CD8-positive, alpha-beta memory T cell (primary cell): Measurements from ENCODE around the gene SUSD2. TPM values are rescaled to one million over a fixed set of nuclear protein-coding genes. Genes with fewer than 3 reads are reported as not detected.
A peak's percentile ranks its signal among the peaks of the same experiment; 100 is the strongest.

Source experiments
- CTCF ChIA-PET: fragments of 350-600 bp; sonication (Branson Sonifier 250); formaldehyde crosslinking; loops from one replicate; lab custom pipeline; 2021; ENCODE audit warnings: antibody characterized with exemption; lab: Charles Lee
- POLR2A ChIA-PET: fragments of 350-600 bp; sonication (Branson Sonifier 250); formaldehyde crosslinking; loops from one replicate; lab custom pipeline; 2021; ENCODE audit warnings: antibody characterized with exemption; lab: Charles Lee
- DNase-seq, 5 donors: peaks; one replicate each; pipeline versions ENCODE4 v3.0.0 to v3.0.0-alpha.2; 2020 to 2022; ENCODE audit warnings: mixed read lengths in 1 of 5
- H3K27ac ChIP-seq: one replicate; pipeline ENCODE4 v1.7.0; 2013; ENCODE audit warnings: low read depth, mild to moderate bottlenecking, low read length, moderate library complexity
- H3K27me3 ChIP-seq: 2 replicates; pipeline ENCODE4 v1.7.0; 2013; ENCODE audit warnings: low read length, mild to moderate bottlenecking; ENCODE audit not compliant: insufficient read depth, poor library complexity, severe bottlenecking
- H3K36me3 ChIP-seq: 2 replicates; pipeline ENCODE4 v1.7.0; 2013; ENCODE audit warnings: mild to moderate bottlenecking, low read length, moderate library complexity; ENCODE audit not compliant: insufficient read depth
- H3K4me1 ChIP-seq: 2 replicates; pipeline ENCODE4 v1.7.0; 2013; ENCODE audit warnings: mild to moderate bottlenecking, low read length, moderate library complexity; ENCODE audit not compliant: insufficient read depth
- H3K4me3 ChIP-seq: 2 replicates; pipeline ENCODE4 v1.7.0; 2013; ENCODE audit warnings: mild to moderate bottlenecking, low read length
- H3K9me3 ChIP-seq: 2 replicates; pipeline ENCODE4 v1.7.0; 2013; ENCODE audit warnings: mild to moderate bottlenecking, low read length
- H3K27ac Mint-ChIP-seq, 8 donors: one replicate each; pipeline ENCODE4 v1.8.0; 2020 to 2021; ENCODE audit warnings: mixed read lengths in 8 of 8, mild to moderate bottlenecking in 6 of 8, inconsistent platforms in 3 of 8, moderate library complexity in 3 of 8
- H3K27me3 Mint-ChIP-seq, 2 donors: one replicate each; pipeline ENCODE4 v1.8.0; 2020 to 2021; ENCODE audit warnings: mixed read lengths in 2 of 2, mild to moderate bottlenecking in 1 of 2, moderate library complexity in 1 of 2
- H3K36me3 Mint-ChIP-seq, 3 donors: one replicate each; pipeline ENCODE4 v1.8.0; 2020 to 2021; ENCODE audit warnings: mixed read lengths in 3 of 3, inconsistent platforms in 1 of 3, mild to moderate bottlenecking in 1 of 3
- H3K4me1 Mint-ChIP-seq, 3 donors: one replicate each; pipeline ENCODE4 v1.8.0; 2020 to 2021; ENCODE audit warnings: mixed read lengths in 3 of 3, inconsistent platforms in 1 of 3, mild to moderate bottlenecking in 1 of 3
- H3K4me3 Mint-ChIP-seq, 7 donors: one replicate each; pipeline ENCODE4 v1.8.0; 2020 to 2021; ENCODE audit warnings: mixed read lengths in 7 of 7, mild to moderate bottlenecking in 6 of 7, moderate library complexity in 4 of 7, inconsistent platforms in 2 of 7
- H3K9me3 Mint-ChIP-seq, 5 donors: one replicate each; pipeline ENCODE4 v1.8.0; 2020 to 2022; ENCODE audit warnings: mixed read lengths in 5 of 5, mild to moderate bottlenecking in 3 of 5, moderate library complexity in 2 of 5, inconsistent platforms in 1 of 5
- polyA plus RNA-seq: library from polyadenylated mRNA; unstranded; fragments of 300-500 nt; fragmentation: Illumina TruSeq; gene quantifications from one replicate; pipeline ENCODE4 v1.2.3, GENCODE V29; 2021
- total RNA-seq, 2 experiments: library from RNA; stranded (reverse); gene quantifications; one replicate each; pipeline ENCODE4 v1.2.3, GENCODE V29; 2021

Gene SUSD2
- total and polyA plus RNA-seq, 3 experiments from 2014 or later: 0.31 to 0.48 TPM; not detected in 1

DNA sequence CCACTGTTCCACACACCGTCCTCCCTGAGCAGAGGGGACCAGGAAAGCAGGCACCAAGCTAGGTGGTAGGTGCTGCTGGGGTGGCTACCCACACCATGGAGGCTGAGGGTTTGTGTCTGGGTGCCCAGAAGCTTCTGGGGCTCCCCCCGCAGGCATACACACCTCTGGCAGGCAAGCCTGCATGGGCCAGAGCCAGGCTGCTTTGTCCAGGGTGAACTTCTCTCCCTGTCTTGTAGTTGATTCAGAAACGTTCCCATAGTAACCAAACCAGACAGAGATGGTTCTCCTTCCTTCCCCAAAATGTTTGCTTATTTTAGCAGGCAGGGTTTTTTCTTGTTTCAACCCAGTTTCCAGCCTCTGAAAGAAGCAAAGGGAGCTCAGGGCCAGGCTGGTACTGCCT, 40.9 kb upstream of the SUSD2 start:
- peaks cover 0 to 35% (median 5%) of the 10 kb centered on the region in 3 donors for H3K36me3 Mint-ChIP-seq
- no peaks in the 10 kb centered on the region for H3K27me3 Mint-ChIP-seq
- CTCF ChIA-PET: interaction anchor here (1.2 to 20.8 kb wide), 3 partner anchors 10 to 35 kb away, joined by 3 to 222 read pairs (median 13); no protein-coding TSS in a partner anchor
- no peak overlapping the region for H3K27ac ChIP-seq
- no peak overlapping the region for H3K4me3 ChIP-seq
- H3K36me3 ChIP-seq: peaks cover 2% of the 10 kb centered on the region
- no peak for DNase-seq
- no peak overlapping the region for H3K4me3 Mint-ChIP-seq
- H3K9me3 ChIP-seq: no peaks in the 10 kb centered on the region
- peak overlapping the region in 5 of 8 donors; percentile 26 to 87 (median 63) for H3K27ac Mint-ChIP-seq
- peaks cover 61% of the 10 kb centered on the region for H3K4me1 ChIP-seq
- H3K9me3 Mint-ChIP-seq: no peaks in the 10 kb centered on the region
- no peaks in the 10 kb centered on the region for H3K27me3 ChIP-seq
- POLR2A ChIA-PET: no interaction called here
- H3K4me1 Mint-ChIP-seq: peaks cover 43 to 74% (median 46%) of the 10 kb centered on the region in 3 donors

GRCh38 chr22:24141586-24141985, 39.7 kb upstream of the SUSD2 start:
- Mint-ChIP-seq H3K9me3 (no peaks in the 10 kb centered on the region), H3K36me3 (peaks cover 0 to 26% (median 4%) of the 10 kb centered on the region in 3 donors), H3K27ac (peak overlapping the region; percentile 78 to 92 (median 88)), H3K4me3 (peak overlapping the region in 4 of 7 donors; percentile 21 to 62 (median 42)), H3K27me3 (no peaks in the 10 kb centered on the region), H3K4me1 (peaks cover 55 to 80% (median 55%) of the 10 kb centered on the region in 3 donors)
- POLR2A ChIA-PET: interaction anchor here (1.4 kb wide), 1 partner anchor 15 kb away, joined by 5 read pairs; no protein-coding TSS in a partner anchor
- Histone ChIP-seq H3K4me1 (peaks cover 70% of the 10 kb centered on the region), H3K27me3 (no peaks in the 10 kb centered on the region), H3K4me3 (peak overlapping the region; percentile 21), H3K36me3 (no peaks in the 10 kb centered on the region), H3K9me3 (no peaks in the 10 kb centered on the region), H3K27ac (no peak overlapping the region)
- DNase-seq: peak in 1 of 5 donors; percentile 29
- CTCF ChIA-PET: interaction anchor here (3.3 to 20.8 kb wide), 2 partner anchors 14 to 33 kb away, joined by 13 to 222 read pairs; no protein-coding TSS in a partner anchor

DNA sequence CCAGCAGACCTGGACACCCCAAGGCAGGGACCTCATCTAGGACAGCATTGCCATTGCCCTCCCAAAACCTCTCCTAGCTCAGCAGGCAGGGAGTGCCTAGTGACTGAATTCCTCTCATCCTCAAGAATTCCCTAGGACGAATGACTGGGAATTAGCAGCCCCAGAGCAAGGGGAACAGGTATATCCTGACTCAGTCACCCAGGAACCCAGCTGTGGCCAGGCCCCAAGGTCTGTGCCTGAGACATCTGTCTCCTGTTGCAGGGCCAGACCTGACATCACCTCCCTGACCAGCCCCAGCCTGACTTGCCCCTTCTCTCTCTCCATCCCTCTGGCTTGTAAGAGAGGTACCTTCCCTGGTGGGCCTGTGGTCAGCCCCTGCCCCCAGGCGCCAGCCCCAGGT, 39.0 kb upstream of the SUSD2 start:
- H3K9me3 Mint-ChIP-seq: no peaks in the 10 kb centered on the region
- peaks cover 74% of the 10 kb centered on the region for H3K4me1 ChIP-seq
- POLR2A ChIA-PET: interaction anchor here (1.4 kb wide), 1 partner anchor 14 kb away, joined by 5 read pairs; no protein-coding TSS in a partner anchor

DNA sequence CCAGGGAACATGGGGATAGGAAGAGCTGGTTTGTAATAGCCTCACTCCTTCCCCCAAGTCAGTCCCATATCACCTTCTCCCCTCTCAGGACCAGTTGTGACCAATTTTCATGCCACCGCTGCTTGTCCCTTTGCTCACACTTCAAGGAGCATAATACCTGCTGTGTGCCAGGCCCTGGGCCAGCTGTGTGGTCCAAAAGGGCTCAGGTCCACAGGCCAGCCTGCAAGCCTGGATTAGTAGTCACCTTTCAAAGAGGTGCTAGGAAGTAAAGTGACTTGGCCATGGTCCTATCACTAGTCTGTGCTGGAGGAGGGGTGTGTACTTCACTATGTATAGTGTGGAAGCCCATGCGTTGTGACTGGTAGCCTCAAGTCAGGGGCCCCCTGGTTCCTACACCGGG, 38.5 kb upstream of the SUSD2 start:
- H3K4me1 Mint-ChIP-seq: peaks cover 65 to 87% (median 66%) of the 10 kb centered on the region in 3 donors
- H3K27ac Mint-ChIP-seq: peak overlapping the region; percentile 49 to 88 (median 75)
- ChIA-PET POLR2A (no interaction called here), CTCF (interaction anchor here (3.3 to 20.8 kb wide), 2 partner anchors 12 to 32 kb away, joined by 13 to 222 read pairs; no protein-coding TSS in a partner anchor)
- Histone ChIP-seq H3K9me3 (no peaks in the 10 kb centered on the region), H3K27me3 (no peaks in the 10 kb centered on the region), H3K4me3 (no peak overlapping the region), H3K27ac (no peak overlapping the region), H3K36me3 (no peaks in the 10 kb centered on the region), H3K4me1 (peaks cover 80% of the 10 kb centered on the region)
- peaks cover 0 to 16% (median 1%) of the 10 kb centered on the region in 3 donors for H3K36me3 Mint-ChIP-seq
- no peak for DNase-seq
- H3K9me3 Mint-ChIP-seq: no peaks in the 10 kb centered on the region
- no peak overlapping the region for H3K4me3 Mint-ChIP-seq
- H3K27me3 Mint-ChIP-seq: no peaks in the 10 kb centered on the region

More for the DNA sequence above, 39.0 kb upstream of the SUSD2 start:
- no peaks in the 10 kb centered on the region for H3K27me3 Mint-ChIP-seq
- no peak overlapping the region for H3K4me3 ChIP-seq
- peak overlapping the region in 7 of 8 donors; percentile 78 to 92 (median 87) for H3K27ac Mint-ChIP-seq
- DNase-seq: no peak
- H3K36me3 ChIP-seq: no peaks in the 10 kb centered on the region
- peaks cover 59 to 85% (median 60%) of the 10 kb centered on the region in 3 donors for H3K4me1 Mint-ChIP-seq
- CTCF ChIA-PET: interaction anchor here (3.3 to 20.8 kb wide), 2 partner anchors 13 to 33 kb away, joined by 13 to 222 read pairs; no protein-coding TSS in a partner anchor
- H3K27me3 ChIP-seq: no peaks in the 10 kb centered on the region
- H3K9me3 ChIP-seq: no peaks in the 10 kb centered on the region
- H3K27ac ChIP-seq: no peak overlapping the region
- peak overlapping the region in 1 of 7 donors; percentile 62 for H3K4me3 Mint-ChIP-seq
- H3K36me3 Mint-ChIP-seq: peaks cover 0 to 20% (median 1%) of the 10 kb centered on the region in 3 donors

DNA sequence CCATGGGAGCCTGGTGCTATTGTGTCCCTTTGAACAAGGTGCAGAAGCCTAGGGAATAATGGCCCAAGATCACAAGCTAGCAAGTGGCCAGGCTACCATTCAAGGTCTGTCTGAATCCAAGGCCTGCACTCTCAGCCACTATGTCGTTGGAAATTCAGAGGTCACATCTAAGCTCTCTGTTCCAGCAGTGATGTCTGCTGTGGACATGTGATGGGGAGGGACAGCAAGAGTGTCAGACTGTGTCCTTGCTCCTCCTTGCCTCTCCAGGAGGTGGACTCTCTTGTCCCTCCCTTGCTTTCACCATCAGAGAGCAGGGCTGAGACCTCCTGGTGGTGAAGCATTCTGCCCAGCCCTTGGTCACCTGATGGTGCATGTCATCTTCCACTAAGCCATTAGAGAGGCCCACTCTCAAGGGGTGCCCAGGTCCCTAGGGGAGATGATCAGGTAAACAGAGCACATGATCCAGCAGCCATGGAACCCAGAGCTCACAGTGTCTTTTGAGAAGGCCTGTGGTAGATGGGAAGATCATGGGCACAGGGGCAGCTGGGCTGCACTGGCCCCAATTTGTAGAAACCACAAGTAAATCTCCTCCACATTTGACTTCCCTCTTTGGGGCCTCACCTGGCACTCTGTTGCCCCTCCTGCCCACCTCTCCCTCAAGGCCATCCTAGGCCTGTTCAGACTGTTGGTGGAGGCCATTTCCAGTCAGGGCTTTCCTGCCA, 37.1 kb upstream of the SUSD2 start:
- H3K4me1 Mint-ChIP-seq: peaks cover 68 to 95% (median 70%) of the 10 kb centered on the region in 3 donors
- H3K27ac ChIP-seq: no peak overlapping the region
- CTCF ChIA-PET: interaction anchor here (1.3 to 20.8 kb wide), 2 partner anchors 11 kb away, joined by 5 to 222 read pairs; no protein-coding TSS in a partner anchor

DNA sequence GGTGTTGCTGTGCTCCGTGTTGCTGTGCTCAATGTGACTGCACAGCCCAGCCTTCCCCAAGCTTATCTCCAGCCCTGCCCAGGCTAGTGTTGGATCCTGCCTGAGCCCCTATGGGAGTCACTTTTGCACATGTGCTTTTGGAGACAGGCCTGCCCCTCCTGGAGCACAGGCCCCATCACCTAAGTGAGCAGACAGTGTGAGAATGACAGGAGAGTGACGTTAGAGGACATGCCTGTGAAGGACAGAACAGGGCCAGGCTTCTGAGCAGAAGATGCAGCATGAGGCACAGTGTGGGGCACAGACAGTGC, 36.6 kb upstream of the SUSD2 start:
- POLR2A ChIA-PET: interaction anchor here (0.7 kb wide), 1 partner anchor 16 kb away, joined by 3 read pairs; no protein-coding TSS in a partner anchor
- peaks cover 84% of the 10 kb centered on the region for H3K4me1 ChIP-seq
- CTCF ChIA-PET: interaction anchor here (1.3 to 20.8 kb wide), 2 partner anchors 11 to 12 kb away, joined by 5 to 222 read pairs; no protein-coding TSS in a partner anchor

More for the DNA sequence above, 37.1 kb upstream of the SUSD2 start:
- Histone ChIP-seq H3K4me3 (no peak overlapping the region), H3K27me3 (no peaks in the 10 kb centered on the region), H3K4me1 (peaks cover 85% of the 10 kb centered on the region), H3K9me3 (no peaks in the 10 kb centered on the region), H3K36me3 (no peaks in the 10 kb centered on the region)
- DNase-seq: no peak
- Mint-ChIP-seq H3K27me3 (no peaks in the 10 kb centered on the region), H3K36me3 (peaks cover 0 to 4% (median 1%) of the 10 kb centered on the region in 3 donors), H3K4me3 (no peak overlapping the region), H3K27ac (peak overlapping the region in 6 of 8 donors; percentile 72 to 90 (median 84)), H3K9me3 (no peaks in the 10 kb centered on the region)
- POLR2A ChIA-PET: no interaction called here

GRCh38 chr22:24145446-24146193, 35.7 kb upstream of the SUSD2 start:
- H3K4me3 ChIP-seq: peak overlapping the region; percentile 57
- CTCF ChIA-PET: interaction anchor here (1.1 to 20.8 kb wide), 5 partner anchors 10 to 252 kb away, joined by 3 to 222 read pairs (median 5); partner anchors contain the start of gene MIF
- H3K9me3 ChIP-seq: no peaks in the 10 kb centered on the region
- H3K4me3 Mint-ChIP-seq: peak overlapping the region in 6 of 7 donors; percentile 15 to 68 (median 45)
- H3K36me3 ChIP-seq: no peaks in the 10 kb centered on the region
- peaks cover 64 to 92% (median 64%) of the 10 kb centered on the region in 3 donors for H3K4me1 Mint-ChIP-seq
- H3K27ac ChIP-seq: peak overlapping the region; percentile 33
- H3K27me3 ChIP-seq: no peaks in the 10 kb centered on the region
- peaks cover 0 to 2% (median 1%) of the 10 kb centered on the region in 3 donors for H3K36me3 Mint-ChIP-seq
- peaks cover 75% of the 10 kb centered on the region for H3K4me1 ChIP-seq
- peak overlapping the region; percentile 53 to 96 (median 88) for H3K27ac Mint-ChIP-seq
- POLR2A ChIA-PET: interaction anchor here (0.6 to 2.9 kb wide), 3 partner anchors 11 to 28 kb away, joined by 3 to 25 read pairs (median 3); no protein-coding TSS in a partner anchor
- no peak for DNase-seq
- no peaks in the 10 kb centered on the region for H3K27me3 Mint-ChIP-seq
- H3K9me3 Mint-ChIP-seq: no peaks in the 10 kb centered on the region

More for the DNA sequence above, 36.6 kb upstream of the SUSD2 start:
- Histone ChIP-seq H3K27me3 (no peaks in the 10 kb centered on the region), H3K27ac (no peak overlapping the region), H3K9me3 (no peaks in the 10 kb centered on the region), H3K4me3 (no peak overlapping the region), H3K36me3 (no peaks in the 10 kb centered on the region)
- H3K36me3 Mint-ChIP-seq: peaks cover 0 to 2% (median 1%) of the 10 kb centered on the region in 3 donors
- H3K9me3 Mint-ChIP-seq: no peaks in the 10 kb centered on the region
- peak overlapping the region in 4 of 7 donors; percentile 31 to 58 (median 42) for H3K4me3 Mint-ChIP-seq
- peaks cover 69 to 95% (median 70%) of the 10 kb centered on the region in 3 donors for H3K4me1 Mint-ChIP-seq
- no peaks in the 10 kb centered on the region for H3K27me3 Mint-ChIP-seq
- peak overlapping the region; percentile 32 to 96 (median 84) for H3K27ac Mint-ChIP-seq
- no peak for DNase-seq
